Kidney (tissue), 14 donors: ENCODE measurements around the gene RASL10B. TPM values are rescaled to one million over a fixed set of nuclear protein-coding genes. Genes with fewer than 3 reads are reported as not detected.

Source experiments
- DNase-seq, 5 donors: peaks; one replicate each; pipeline ENCODE4 v3.0.0-alpha.2; 2013 to 2020
- FAIRE-seq: peaks from 2 replicates; lab custom pipeline; 2012; peaks lifted over from hg19 to GRCh38; lab: Jason Lieb, UNC
- H3K27ac ChIP-seq, 2 donors: one replicate each; pipeline ENCODE4 v1.7.0; 2013; ENCODE audit warnings: low read depth in 2 of 2, low read length in 2 of 2, inconsistent platforms in 1 of 2
- H3K27me3 ChIP-seq: one replicate; pipeline ENCODE4 v1.7.1; 2013; ENCODE audit warnings: low read length, inconsistent platforms; ENCODE audit not compliant: control insufficient read depth, insufficient read depth
- H3K36me3 ChIP-seq, 3 donors: one replicate each; pipeline versions ENCODE4 v1.7.0 to v1.7.1; 2013; ENCODE audit warnings: low read length in 3 of 3, control low read depth in 1 of 3, inconsistent platforms in 1 of 3; ENCODE audit not compliant: insufficient read depth in 3 of 3, control insufficient read depth in 2 of 3
- H3K4me1 ChIP-seq, 3 donors: one replicate each; pipeline versions ENCODE4 v1.7.0 to v1.7.1; 2013; ENCODE audit warnings: low read length in 3 of 3, inconsistent platforms in 1 of 3, low read depth in 1 of 3; ENCODE audit not compliant: control insufficient read depth in 2 of 3, insufficient read depth in 2 of 3
- H3K4me3 ChIP-seq, 3 donors: one replicate each; pipeline versions ENCODE4 v1.7.0 to v1.8.1; 2013; ENCODE audit warnings: low read length in 3 of 3, control low read depth in 1 of 3, inconsistent platforms in 1 of 3
- H3K9ac ChIP-seq, 3 donors: one replicate each; pipeline versions ENCODE4 v1.7.0 to v1.7.1; 2013; ENCODE audit warnings: low read length in 3 of 3, control low read depth in 1 of 3, inconsistent platforms in 1 of 3
- H3K9me3 ChIP-seq, 3 donors: one replicate each; pipeline versions ENCODE4 v1.7.0 to v1.7.1; 2013; ENCODE audit warnings: low read length in 3 of 3, control low read depth in 1 of 3, inconsistent platforms in 1 of 3; ENCODE audit not compliant: control insufficient read depth in 2 of 3, insufficient read depth in 1 of 3
- intact Hi-C: fragments of 100-400 bp; cut with DNase I; formaldehyde crosslinking; loops from one replicate; pipeline ENCODE4 v1.11.1; 2022
- polyA plus RNA-seq: library from polyadenylated mRNA; stranded (reverse); fragments of 350-450 nt; fragmentation: Illumina TruSeq; extraction: RNeasy Lipid Tissue Mini Kit (QIAGEN cat#74804); gene quantifications from one replicate; pipeline ENCODE4 v1.2.3, GENCODE V29; 2014; ENCODE audit warnings: low read depth, low replicate concordance; ENCODE audit not compliant: insufficient read depth
- total RNA-seq: library from RNA; stranded (reverse); fragmentation: NEBNext Ultra II Directional; extraction: Animal tissue kit (Norgen Biotek cat#: 25700); gene quantifications from one replicate; pipeline ENCODE4 v1.2.1, GENCODE V29; 2021
- TF ChIP-seq, protein P1 (sequence below): IDR thresholded peaks from 3 replicates; pipeline ENCODE4 v1.5.1; 2012; ENCODE audit warnings: mild to moderate bottlenecking, moderate library complexity, borderline replicate concordance; ENCODE audit not compliant: insufficient read depth; ENCODE audit errors: extremely low read depth
- donor health status: control.
- donor health status: control.
- donor health status: control.
- donor health status: control.
- donor health status: control.
- donor health status: DM: yes; HTN: yes; CAD: no.
- donor health status: Normal renal cell carcinoma (clear cell type).

The RASL10B gene
- total and polyA plus RNA-seq, 2 donors from 2014 or later: 1.5 to 2.4 TPM

DNA sequence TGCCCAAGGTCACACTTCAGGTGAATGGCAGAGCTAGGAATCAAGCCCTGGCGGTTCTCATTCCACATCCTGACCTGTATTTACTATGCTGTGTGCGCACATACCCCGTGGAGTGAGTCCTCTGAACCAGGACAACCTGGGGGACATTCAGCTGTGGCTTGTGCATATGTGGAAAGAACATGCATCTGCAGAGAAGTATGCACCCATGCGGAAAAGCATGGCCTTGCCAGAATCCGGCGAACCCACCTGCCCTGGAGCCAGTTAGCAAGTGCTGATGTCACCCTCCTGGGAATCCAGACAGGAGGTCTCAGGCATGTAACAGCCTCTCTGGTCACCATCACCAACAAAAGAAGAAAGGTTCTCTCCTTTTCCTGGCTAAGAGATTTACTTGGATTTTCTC is 1.9 kb downstream of the RASL10B start:
- Histone ChIP-seq H3K36me3 (no peaks in the 10 kb centered on the region), H3K9me3 (no peaks in the 10 kb centered on the region), H3K4me1 (peaks cover 0 to 12% (median 5%) of the 10 kb centered on the region in 3 donors), H3K27me3 (no peaks in the 10 kb centered on the region), H3K4me3 (no peak overlapping the region), H3K9ac (no peak overlapping the region), H3K27ac (no peak overlapping the region)
- FAIRE-seq: no peak
- no peak for DNase-seq
- TF ChIP-seq, protein P1, sequence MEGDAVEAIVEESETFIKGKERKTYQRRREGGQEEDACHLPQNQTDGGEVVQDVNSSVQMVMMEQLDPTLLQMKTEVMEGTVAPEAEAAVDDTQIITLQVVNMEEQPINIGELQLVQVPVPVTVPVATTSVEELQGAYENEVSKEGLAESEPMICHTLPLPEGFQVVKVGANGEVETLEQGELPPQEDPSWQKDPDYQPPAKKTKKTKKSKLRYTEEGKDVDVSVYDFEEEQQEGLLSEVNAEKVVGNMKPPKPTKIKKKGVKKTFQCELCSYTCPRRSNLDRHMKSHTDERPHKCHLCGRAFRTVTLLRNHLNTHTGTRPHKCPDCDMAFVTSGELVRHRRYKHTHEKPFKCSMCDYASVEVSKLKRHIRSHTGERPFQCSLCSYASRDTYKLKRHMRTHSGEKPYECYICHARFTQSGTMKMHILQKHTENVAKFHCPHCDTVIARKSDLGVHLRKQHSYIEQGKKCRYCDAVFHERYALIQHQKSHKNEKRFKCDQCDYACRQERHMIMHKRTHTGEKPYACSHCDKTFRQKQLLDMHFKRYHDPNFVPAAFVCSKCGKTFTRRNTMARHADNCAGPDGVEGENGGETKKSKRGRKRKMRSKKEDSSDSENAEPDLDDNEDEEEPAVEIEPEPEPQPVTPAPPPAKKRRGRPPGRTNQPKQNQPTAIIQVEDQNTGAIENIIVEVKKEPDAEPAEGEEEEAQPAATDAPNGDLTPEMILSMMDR: no peak
- intact Hi-C loops: no loop called here

DNA sequence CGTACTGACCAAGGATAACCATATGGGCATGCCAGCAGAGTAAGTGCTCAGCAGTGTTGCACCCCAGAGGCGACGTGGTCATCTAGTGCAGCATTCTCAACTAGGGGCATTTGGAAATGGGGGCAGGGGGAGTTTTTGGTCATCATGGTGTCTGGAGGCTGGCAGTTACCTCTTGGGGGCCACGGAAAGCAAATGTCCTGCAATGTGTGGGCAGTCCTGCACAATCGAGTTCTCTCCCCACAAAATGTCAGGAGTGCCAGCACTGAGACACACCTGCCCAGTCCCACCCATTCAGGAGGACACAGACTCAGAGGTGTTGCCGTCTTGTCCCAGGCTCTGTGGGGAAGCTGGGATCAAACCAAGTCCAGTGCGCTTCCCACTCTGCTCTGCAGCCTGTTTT is 3.0 kb downstream of the RASL10B start:
- Histone ChIP-seq H3K4me3 (no peak overlapping the region), H3K4me1 (peaks cover 0 to 12% (median 5%) of the 10 kb centered on the region in 3 donors), H3K36me3 (no peaks in the 10 kb centered on the region), H3K9ac (no peak overlapping the region), H3K9me3 (no peaks in the 10 kb centered on the region), H3K27ac (no peak overlapping the region), H3K27me3 (no peaks in the 10 kb centered on the region)
- FAIRE-seq: no peak
- intact Hi-C loops: no loop called here
- TF ChIP-seq, protein P1: no peak
- DNase-seq: no peak

DNA sequence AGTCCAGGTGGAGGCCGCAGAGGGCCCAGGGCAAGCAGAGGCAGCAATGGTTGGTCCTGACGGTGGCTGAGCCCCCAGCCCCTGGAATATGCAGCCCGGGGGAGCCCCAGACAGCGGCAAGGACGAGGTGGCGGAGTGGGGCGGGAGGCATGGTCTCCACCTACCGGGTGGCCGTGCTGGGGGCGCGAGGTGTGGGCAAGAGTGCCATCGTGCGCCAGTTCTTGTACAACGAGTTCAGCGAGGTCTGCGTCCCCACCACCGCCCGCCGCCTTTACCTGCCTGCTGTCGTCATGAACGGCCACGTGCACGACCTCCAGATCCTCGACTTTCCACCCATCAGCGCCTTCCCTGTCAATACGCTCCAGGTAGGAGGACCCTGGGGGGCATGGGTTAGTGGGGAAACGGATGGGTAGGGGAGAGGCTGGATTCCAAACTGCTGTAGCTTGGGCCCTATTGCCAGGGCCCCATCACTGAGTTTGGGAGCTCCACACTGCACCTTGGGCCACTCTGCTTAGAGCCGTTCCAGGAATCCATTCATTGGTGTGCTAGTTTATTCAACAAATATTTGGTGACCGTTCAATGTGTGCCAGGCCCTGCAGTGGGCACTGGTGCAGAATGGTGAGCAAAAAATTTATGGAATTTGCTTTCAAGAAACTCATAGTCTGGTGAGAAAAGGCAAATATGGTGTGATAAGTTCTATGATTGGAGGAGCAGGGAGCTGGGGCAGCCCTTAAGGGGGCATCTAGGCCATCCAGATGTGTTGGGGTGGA is 3.8 kb downstream of the RASL10B start:
- H3K27me3 ChIP-seq: no peaks in the 10 kb centered on the region
- FAIRE-seq (no peak), DNase-seq (peak in 1 of 5 donors; percentile 81)
- intact Hi-C loops: no loop called here
- H3K27ac ChIP-seq: no peak overlapping the region
- H3K36me3 ChIP-seq: no peaks in the 10 kb centered on the region
- no peak overlapping the region for H3K9ac ChIP-seq
- H3K9me3 ChIP-seq: no peaks in the 10 kb centered on the region
- no peak overlapping the region for H3K4me3 ChIP-seq
- TF ChIP-seq, protein P1: no peak
- peaks cover 0 to 12% (median 5%) of the 10 kb centered on the region in 3 donors for H3K4me1 ChIP-seq
